Nasal cavity respiratory epithelium epithelial cell of viscerocranial mucosa (primary cell): ENCODE measurements around the gene CLK4. TPM values are rescaled to one million over a fixed set of nuclear protein-coding genes. Genes with fewer than 3 reads are reported as not detected.

Experiments used
- total RNA-seq: library from RNA; depleted of rRNA; stranded (reverse); fragments of >200 nt; gene quantifications from 2 replicates; pipeline ENCODE4 v1.2.3, GENCODE V29; 2014

CLK4 gene
- total RNA-seq = 14.4 and 29.2 TPM in 2 replicates

GRCh38 chr5:178626484-178627258, at the start of gene CLK4:
Gene CLK4 (minus strand): TSS chr5:178627050. CDS start chr5:178623416, 3,634 bp downstream.

GRCh38 chr5:178590141-178590923, 36.5 kb downstream of the CLK4 start, which contains the start of gene COL23A1:
Gene COL23A1 (minus strand): TSS chr5:178590393.

Other genes with a start within 250 kb of the CLK4 start
- gene COL23A1, start 36.7 kb downstream of the CLK4 start, total RNA-seq = under 0.01 and 1.2 TPM in 2 replicates
- gene ZNF354A, start 103.6 kb upstream of the CLK4 start, total RNA-seq = 13.3 and 15.3 TPM in 2 replicates
- 6.2 and 11.0 TPM in 2 replicates for gene ZNF354B, start 232.9 kb upstream of the CLK4 start, total RNA-seq